Fibroblast of lung (primary cell): ENCODE measurements around the gene JPH2.

Experiments used
- CTCF ChIP-seq, 2 donors: IDR thresholded peaks in 1 of 2; conservative IDR thresholded peaks in 1 of 2; 1 replicate in 1 of 2; 2 replicates in 1 of 2; pipeline ENCODE4 v1.5.1; 2011 to 2012; ENCODE audit warnings: low read length in 2 of 2, control low read depth in 1 of 2, inconsistent platforms in 1 of 2, low read depth in 1 of 2, mild to moderate bottlenecking in 1 of 2
- EZH2 ChIP-seq: IDR thresholded peaks from 2 replicates; pipeline ENCODE4 v1.5.1; 2012; ENCODE audit warnings: low read length, control low read depth, mild to moderate bottlenecking; ENCODE audit errors: missing control alignments

GRCh38 chr20:44183282-44183681 is 3.7 kb downstream of the JPH2 start:
- TF ChIP-seq CTCF (conservative IDR thresholded peaks at IDR 0.05 in 1 of 2, IDR thresholded peaks at IDR 0.05 in 1 of 2; ENCODE audit: low read depth in 1 of 2, low read length in 2 of 2) (no peak), EZH2 (no peak)
